ENCODE results near the gene ODAD2.

GRCh38 chr10:28043941-28044340 lies 45.1 kb upstream of the ODAD2 start:
- TF ChIP-seq POLR2AphosphoS5 (IDR thresholded peaks at IDR 0.05; ENCODE audit: borderline replicate concordance, low read depth, low read length) (no peak), EZH2 (IDR thresholded peaks at IDR 0.05) (no peak)
